GM18519 (cell line): ENCODE measurements around the gene ALDH1A2.
"Not testable (repeated sequence)": the region's sequence is repeated elsewhere in the genome, so short reads cannot be mapped to it uniquely, and the experiment has no call there.

Source experiments
- ATAC-seq: cut with Tn5 transposase; IDR thresholded peaks from one replicate; pipeline ENCODE4 v1.9.1; 2021; ENCODE audit warnings: mild to moderate bottlenecking, moderate library complexity; ENCODE audit not compliant: unreplicated experiment, low FRiP score

The ALDH1A2 gene

GRCh38 chr15:58065445-58066041 lies at the start of gene ALDH1A2:
ALDH1A2 (minus strand) TSS chr15:58065711; CDS start chr15:58065650, 61 bp downstream.
- ATAC-seq: no peak

- ATAC-seq: no peak
Measured at GRCh38 chr15:58114812-58115211, 49.3 kb upstream of the ALDH1A2 start.

- no peak for ATAC-seq
Measured at GRCh38 chr15:58114388-58114787, 48.9 kb upstream of the ALDH1A2 start.

- not testable (repeated sequence) for ATAC-seq
Measured at GRCh38 chr15:58113358-58113757, 47.8 kb upstream of the ALDH1A2 start.

GRCh38 chr15:58111718-58112104 lies 46.2 kb upstream of the ALDH1A2 start:
- no peak for ATAC-seq

- ATAC-seq: no peak
Measured at GRCh38 chr15:58110999-58111717, 45.6 kb upstream of the ALDH1A2 start.

GRCh38 chr15:58109419-58109818 lies 43.9 kb upstream of the ALDH1A2 start:
- ATAC-seq: no peak

- ATAC-seq: no peak
Measured at GRCh38 chr15:58108117-58108516, 42.6 kb upstream of the ALDH1A2 start.

- no peak for ATAC-seq
Measured at GRCh38 chr15:58103482-58103881, 38.0 kb upstream of the ALDH1A2 start.

- no peak for ATAC-seq
Measured at GRCh38 chr15:58096529-58097084, 31.1 kb upstream of the ALDH1A2 start.

GRCh38 chr15:58095415-58095814 lies 29.9 kb upstream of the ALDH1A2 start:
- ATAC-seq: no peak

- no peak for ATAC-seq
Measured at GRCh38 chr15:58087871-58088270, 22.4 kb upstream of the ALDH1A2 start.

GRCh38 chr15:58086491-58086890 lies 21.0 kb upstream of the ALDH1A2 start:
- ATAC-seq: no peak

GRCh38 chr15:58083526-58083925 lies 18.0 kb upstream of the ALDH1A2 start:
- no peak for ATAC-seq

GRCh38 chr15:58081891-58082290 lies 16.4 kb upstream of the ALDH1A2 start:
- no peak for ATAC-seq

GRCh38 chr15:58081456-58081855 lies 15.9 kb upstream of the ALDH1A2 start:
- ATAC-seq: no peak

GRCh38 chr15:58080959-58081358 lies 15.4 kb upstream of the ALDH1A2 start:
- not testable (repeated sequence) for ATAC-seq

GRCh38 chr15:58080398-58080797 lies 14.9 kb upstream of the ALDH1A2 start:
- ATAC-seq: no peak

GRCh38 chr15:58078591-58078990 lies 13.1 kb upstream of the ALDH1A2 start:
- ATAC-seq: no peak

- no peak for ATAC-seq
Measured at GRCh38 chr15:58077427-58077826, 11.9 kb upstream of the ALDH1A2 start.

- ATAC-seq: no peak
Measured at GRCh38 chr15:58074452-58074851, 8.9 kb upstream of the ALDH1A2 start.
